GM18951 (cell line): Measurements from ENCODE around the gene PHKA2.
"Not testable (repeated sequence)": the region's sequence is repeated elsewhere in the genome, so short reads cannot be mapped to it uniquely, and the experiment has no call there.

Source experiments
- POLR2A ChIP-seq: IDR thresholded peaks from 4 replicates; pipeline ENCODE4 v1.6.1; 2011; ENCODE audit warnings: mild to moderate bottlenecking; ENCODE audit not compliant: insufficient read length, insufficient read depth; ENCODE audit errors: extremely low read depth
- in situ Hi-C: fragments of 300-500 bp; cut with MboI; formaldehyde crosslinking; loops from one replicate; pipeline ENCODE4 v1.12.0; 2022; ENCODE audit warnings: low sequenced_read_pairs, mixed read lengths, inconsistent platforms; ENCODE audit not compliant: unreplicated experiment

PHKA2 gene

DNA sequence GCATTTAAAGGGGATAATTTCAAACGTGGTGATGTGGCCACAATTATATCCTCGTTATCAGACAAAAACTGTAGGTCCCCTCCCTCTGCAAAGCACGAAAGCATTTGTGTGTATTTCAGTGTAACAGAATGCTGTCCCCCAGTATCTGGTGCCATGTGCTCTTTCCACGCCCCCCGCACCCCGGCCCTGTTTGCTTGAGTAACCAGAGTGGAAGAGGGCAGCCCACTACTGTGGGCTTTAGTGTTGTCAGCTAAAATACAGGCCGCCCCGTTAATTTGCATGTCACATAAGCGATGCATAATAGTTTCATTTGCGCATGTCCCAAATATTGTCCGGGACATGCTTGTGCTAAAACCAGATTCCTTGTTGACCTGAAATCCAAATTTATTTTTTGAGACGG is 110.1 kb downstream of the PHKA2 start:
- in situ Hi-C loops, result no loop called here

DNA sequence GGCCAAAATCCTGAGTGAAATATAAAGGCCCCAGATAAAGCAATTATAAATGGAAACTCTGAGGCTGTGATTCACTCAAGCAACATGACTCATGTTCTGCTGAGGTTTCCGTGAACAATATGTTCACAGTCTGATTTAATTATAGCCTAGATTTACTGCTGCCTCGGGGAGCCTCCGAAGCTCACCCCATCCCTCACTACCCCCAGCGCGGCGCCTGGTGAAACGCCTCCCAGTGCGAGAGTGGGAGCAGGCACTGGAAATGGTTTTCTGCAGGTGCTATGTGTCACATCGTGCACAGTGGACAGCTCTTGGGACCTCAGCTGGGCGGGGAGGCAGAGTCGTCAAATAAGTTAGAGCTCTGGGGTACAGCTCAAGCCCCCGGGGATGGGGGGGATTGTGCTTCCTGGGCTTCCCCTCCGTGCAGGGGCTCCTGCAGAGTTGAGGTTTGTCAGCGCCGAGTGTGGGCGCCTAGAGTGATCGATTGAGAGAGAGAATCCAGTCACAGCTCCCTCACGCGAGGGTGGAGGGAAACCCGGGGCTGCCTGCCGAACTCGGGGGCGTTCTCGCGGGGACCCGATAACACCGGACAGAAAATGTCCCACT is 110.6 kb downstream of the PHKA2 start:
- in situ Hi-C loops, result no loop called here
- no peak for TF ChIP-seq POLR2A

More for the DNA sequence above, 110.1 kb downstream of the PHKA2 start:
- no peak for TF ChIP-seq POLR2A

DNA sequence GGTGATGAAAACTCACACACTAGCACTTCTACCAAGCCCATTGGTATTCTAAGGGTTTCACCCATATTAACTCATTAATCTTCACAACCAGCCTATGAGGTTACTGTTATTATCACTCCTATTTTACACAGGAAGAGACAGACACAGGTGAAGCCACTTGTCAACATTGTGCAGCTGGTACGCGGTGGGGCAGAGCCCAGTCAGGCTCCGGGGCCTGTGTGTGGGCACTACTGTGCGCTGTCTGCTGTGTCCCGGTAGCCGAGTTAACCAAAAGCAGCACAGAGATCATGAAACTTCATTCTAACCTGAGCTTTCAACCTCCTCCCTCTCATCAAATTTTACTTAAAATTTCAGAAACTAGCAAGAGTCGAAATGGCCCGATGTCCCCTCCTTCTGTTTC is 111.3 kb downstream of the PHKA2 start:
- in situ Hi-C loops, result no loop called here
- TF ChIP-seq POLR2A, result no peak

DNA sequence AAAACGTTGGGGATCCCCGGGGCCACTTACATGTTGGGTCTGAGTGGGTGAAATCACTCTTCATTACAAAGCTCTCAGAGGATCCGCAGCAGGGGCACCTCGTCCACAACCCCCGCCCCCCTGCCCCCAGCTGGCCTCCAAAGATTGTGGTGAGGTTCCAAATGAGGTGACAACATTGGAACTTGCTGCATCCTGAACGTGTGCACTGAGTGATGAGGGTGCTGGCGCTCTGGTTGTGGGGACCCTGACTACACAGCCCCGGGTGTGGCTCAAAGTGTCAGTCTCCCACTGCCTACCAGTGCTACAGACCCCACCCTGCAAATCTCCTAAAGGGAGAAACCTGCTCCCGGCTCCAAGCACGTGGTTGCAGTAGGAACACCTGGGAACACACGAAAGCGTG is 111.9 kb downstream of the PHKA2 start:
- no peak for TF ChIP-seq POLR2A
- in situ Hi-C loops, result no loop called here

DNA sequence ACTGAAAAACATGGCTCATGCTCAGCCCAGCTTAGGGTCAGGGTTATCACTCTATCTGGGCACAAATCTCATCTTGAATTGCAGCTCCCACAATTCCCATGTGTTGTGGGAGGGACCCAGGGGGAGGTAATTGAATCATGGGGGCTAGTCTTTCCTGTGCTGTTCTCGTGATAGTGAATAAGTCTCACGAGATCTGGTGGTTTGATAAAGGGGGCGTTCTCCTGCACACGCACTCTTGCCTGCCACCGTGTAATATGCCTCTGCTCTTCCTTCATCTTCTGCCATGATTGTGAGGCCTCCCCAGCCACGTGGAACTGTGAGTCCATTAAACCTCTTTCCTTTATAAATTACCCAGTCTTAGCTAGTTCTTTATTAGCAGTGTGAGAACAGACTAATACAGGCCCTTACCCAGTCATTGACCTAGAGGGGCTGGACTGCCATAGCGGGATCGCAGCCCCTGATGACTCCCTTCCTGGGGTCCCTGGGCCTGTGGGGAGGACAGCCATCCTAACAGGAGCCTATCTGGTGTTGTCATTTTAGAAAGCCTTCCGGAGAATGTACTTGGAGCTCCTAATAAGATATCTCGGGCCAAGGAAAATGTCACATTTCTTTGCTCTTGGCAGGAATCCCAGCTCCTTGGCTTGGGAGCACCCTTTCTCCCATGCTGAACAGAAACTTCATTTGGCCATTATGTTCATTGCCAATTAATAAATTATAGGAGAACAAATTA is 112.6 kb downstream of the PHKA2 start:
- TF ChIP-seq POLR2A, result no peak
- in situ Hi-C loops, result no loop called here

DNA sequence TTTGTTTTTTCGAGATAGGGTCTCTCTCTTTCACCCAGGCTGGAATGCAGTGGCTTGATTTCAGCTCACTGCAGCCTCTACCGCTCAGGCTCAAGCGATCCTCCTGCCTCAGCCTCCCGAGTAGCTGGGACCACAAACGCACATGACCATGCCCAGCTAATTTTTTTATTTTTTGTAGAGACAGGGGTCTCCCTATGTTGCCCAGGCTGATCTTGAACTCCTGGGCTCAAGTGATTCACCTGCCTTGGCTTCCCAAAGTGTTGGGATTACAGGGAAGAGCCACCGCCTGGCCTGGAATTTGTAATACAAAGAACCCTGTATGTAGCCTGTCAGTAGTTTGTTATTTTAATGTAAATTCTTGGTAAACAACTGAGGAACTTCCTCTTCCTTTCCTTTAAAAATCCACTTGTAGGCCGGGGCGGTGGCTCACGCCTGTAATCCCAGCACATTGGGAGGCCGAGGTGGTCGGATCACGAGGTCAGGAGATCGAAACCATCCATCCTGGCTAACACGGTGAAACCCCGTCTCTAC is 119.5 kb downstream of the PHKA2 start:
- TF ChIP-seq POLR2A, result no peak
- in situ Hi-C loops, result no loop called here

DNA sequence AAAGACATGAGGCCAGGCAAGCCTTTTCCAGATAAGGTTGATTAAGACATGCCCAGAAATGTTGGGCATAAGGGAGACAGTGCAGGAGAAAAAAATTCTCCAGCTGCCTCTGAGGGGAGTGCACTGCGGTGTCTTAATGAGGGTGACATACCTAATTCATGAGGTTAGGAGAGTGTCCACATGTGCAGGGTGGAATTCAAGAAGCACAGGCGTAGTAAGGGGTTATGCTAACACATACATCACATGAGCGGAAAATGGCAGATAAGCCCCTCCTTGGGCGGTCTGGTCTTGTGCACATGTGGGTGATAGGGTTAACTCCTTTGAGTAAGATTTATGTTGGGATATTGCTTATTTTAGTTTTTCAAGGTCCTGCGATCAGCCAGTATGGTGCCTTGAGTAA is 122.4 kb downstream of the PHKA2 start:
- TF ChIP-seq POLR2A, result no peak
- in situ Hi-C loops, result no loop called here

DNA sequence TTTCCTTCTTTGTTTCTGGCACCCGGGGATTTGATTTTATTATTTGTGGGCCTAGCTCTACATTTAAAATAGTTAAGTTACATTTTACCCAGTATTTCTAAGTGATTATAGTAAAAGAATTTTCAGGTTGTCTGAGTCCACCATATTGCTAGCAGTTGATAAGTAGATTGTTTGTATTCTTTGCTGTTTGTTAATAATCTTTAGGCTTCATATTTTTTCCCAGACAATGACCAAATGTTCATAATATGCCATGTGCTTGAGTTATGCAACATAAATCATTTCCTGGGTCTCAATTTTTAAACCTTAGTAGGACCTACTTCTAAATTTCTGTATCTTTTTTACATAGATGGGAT is 127.3 kb downstream of the PHKA2 start:
- in situ Hi-C loops, result no loop called here
- no peak for TF ChIP-seq POLR2A

DNA sequence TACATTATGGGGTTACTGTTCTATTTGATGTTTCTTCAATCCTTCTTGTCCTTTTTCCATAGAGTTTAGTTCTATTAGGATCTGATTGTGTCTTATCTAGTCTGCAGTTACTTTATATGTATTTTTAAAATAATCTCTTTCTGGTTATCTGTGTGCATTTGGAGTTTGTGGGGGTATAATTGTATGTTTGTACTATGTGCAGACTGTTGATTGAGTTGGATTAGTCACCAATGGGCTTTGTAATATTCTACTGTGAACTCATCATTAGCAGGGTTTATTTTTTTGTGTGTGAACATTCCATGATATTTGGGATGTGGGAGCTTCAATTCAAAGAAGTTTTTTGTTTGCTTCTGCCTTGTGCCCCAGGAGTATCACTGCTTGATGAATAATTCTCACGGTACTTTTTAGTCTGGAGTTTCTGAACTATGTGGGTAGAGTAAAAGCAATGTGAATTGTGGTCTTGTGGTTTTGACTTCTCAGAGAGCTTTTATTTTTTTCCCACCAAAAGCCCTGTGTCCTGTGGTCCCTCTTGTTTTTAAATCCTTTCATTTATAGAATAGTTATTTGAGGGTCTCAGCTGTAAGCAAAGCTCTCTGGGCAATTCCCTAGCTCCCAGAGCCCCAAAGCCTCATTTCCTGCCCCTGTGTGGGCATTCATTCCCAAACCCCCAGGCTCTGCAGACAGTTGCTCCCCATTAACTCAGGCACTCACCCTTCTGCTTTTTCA is 127.8 kb downstream of the PHKA2 start:
- in situ Hi-C loops, result no loop called here
- no peak for TF ChIP-seq POLR2A

DNA sequence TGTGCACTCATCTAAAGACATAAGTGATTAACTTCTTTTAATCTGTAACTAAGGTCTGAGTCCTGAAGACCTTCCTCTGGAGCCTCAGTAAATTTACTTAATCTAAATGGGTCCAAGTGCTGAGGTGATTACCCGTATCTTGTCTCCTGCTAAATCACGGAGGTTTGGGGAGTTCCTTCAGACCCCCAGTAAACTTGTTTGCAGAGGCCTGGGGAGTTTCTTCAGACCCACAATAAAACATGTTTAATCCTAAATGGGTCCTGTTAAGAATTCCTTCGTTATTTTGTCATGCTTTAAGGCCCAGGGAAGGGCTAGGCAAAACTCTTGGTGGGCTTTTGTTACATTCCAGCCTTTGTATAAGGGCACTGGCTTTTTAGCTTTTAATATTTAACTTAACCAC is 136.0 kb downstream of the PHKA2 start:
- in situ Hi-C loops, result not testable (repeated sequence)
